ENCODE results near the gene KIF26B.

Gene KIF26B

GRCh38 chr1:245133995-245134715 lies 20.6 kb upstream of the KIF26B start:
- no peak for FAIRE-seq

GRCh38 chr1:245142171-245142798 lies 12.5 kb upstream of the KIF26B start:
- no peak for FAIRE-seq

- no peak for FAIRE-seq
Observed at GRCh38 chr1:245142976-245143375, 11.8 kb upstream of the KIF26B start.

- no peak for FAIRE-seq
Observed at GRCh38 chr1:245143849-245144248, 10.9 kb upstream of the KIF26B start.

GRCh38 chr1:245148069-245148468 lies 6.7 kb upstream of the KIF26B start:
- no peak for FAIRE-seq

GRCh38 chr1:245148861-245149260 lies 5.9 kb upstream of the KIF26B start:
- FAIRE-seq, result no peak

- FAIRE-seq, result no peak
Observed at GRCh38 chr1:245153081-245153551, 1.7 kb upstream of the KIF26B start.

GRCh38 chr1:245153552-245154428 lies 995 bp upstream of the KIF26B start:
- FAIRE-seq, result no peak

- no peak for FAIRE-seq
Observed at GRCh38 chr1:245155272-245156040, 671 bp downstream of the KIF26B start.

GRCh38 chr1:245156041-245156735 lies 1.4 kb downstream of the KIF26B start:
- no peak for FAIRE-seq

- no peak for FAIRE-seq
Observed at GRCh38 chr1:245156736-245157505, 2.1 kb downstream of the KIF26B start.

GRCh38 chr1:245158913-245159312 lies 4.1 kb downstream of the KIF26B start:
- FAIRE-seq, result no peak

GRCh38 chr1:245160288-245160687 lies 5.5 kb downstream of the KIF26B start:
- no peak for FAIRE-seq

- FAIRE-seq, result no peak
Observed at GRCh38 chr1:245160741-245161400, 6.1 kb downstream of the KIF26B start.

- FAIRE-seq, result no peak
Observed at GRCh38 chr1:245161866-245162265, 7.1 kb downstream of the KIF26B start.

GRCh38 chr1:245166471-245166885 lies 11.7 kb downstream of the KIF26B start:
- FAIRE-seq, result no peak

GRCh38 chr1:245168086-245168485 lies 13.3 kb downstream of the KIF26B start:
- FAIRE-seq, result no peak

- FAIRE-seq, result no peak
Observed at GRCh38 chr1:245168906-245169305, 14.1 kb downstream of the KIF26B start.

GRCh38 chr1:245169376-245169775 lies 14.6 kb downstream of the KIF26B start:
- no peak for FAIRE-seq

GRCh38 chr1:245172026-245172425 lies 17.2 kb downstream of the KIF26B start:
- FAIRE-seq, result no peak

GRCh38 chr1:245172829-245173228 lies 18.0 kb downstream of the KIF26B start:
- no peak for FAIRE-seq

Measured in endometrium (tissue), 2 donors.